BLaER1 treated with 17β-estradiol and CSF1 and Interleukin-3, amounts not matched to agents 10 nM and 100 nM (cell line): ENCODE results near the gene RBBP7.
A peak's percentile ranks its signal among the peaks of the same experiment; 100 is the strongest.

Source experiments
- H3K27ac ChIP-seq, 11 experiments: shearing (Covaris generic); formaldehyde crosslinking; 2 replicates each; pipeline ENCODE4 v1.8.1; 2022
- H3K27me3 ChIP-seq, 11 experiments: shearing (Covaris generic); formaldehyde crosslinking; 2 replicates each; pipeline ENCODE4 v1.8.1; 2022
- H3K36me3 ChIP-seq, 11 experiments: shearing (Covaris generic); formaldehyde crosslinking; 2 replicates each; pipeline ENCODE4 v1.8.1; 2022
- H3K4me1 ChIP-seq, 10 experiments: shearing (Covaris generic); formaldehyde crosslinking; 2 replicates each; pipeline ENCODE4 v1.8.1; 2022
- H3K4me2 ChIP-seq, 11 experiments: shearing (Covaris generic); formaldehyde crosslinking; 2 replicates each; pipeline ENCODE4 v1.8.1; 2022
- H3K4me3 ChIP-seq, 10 experiments: shearing (Covaris generic); formaldehyde crosslinking; 2 replicates each; pipeline ENCODE4 v1.8.1; 2022
- H3K9ac ChIP-seq, 11 experiments: shearing (Covaris generic); formaldehyde crosslinking; 2 replicates each; pipeline ENCODE4 v1.8.1; 2022
- H3K9me3 ChIP-seq, 11 experiments: shearing (Covaris generic); formaldehyde crosslinking; replicated peaks in 1 of 11; 2 replicates each; pipeline ENCODE4 v1.8.1; 2022
- H4K20me1 ChIP-seq, 11 experiments: shearing (Covaris generic); formaldehyde crosslinking; 2 replicates each; pipeline ENCODE4 v1.8.1; 2022
- Cebpa-rat ChIP-seq, 11 experiments: shearing (Covaris generic); IDR thresholded peaks; 2 replicates each; pipeline ENCODE4 v1.8.1; 2022

Gene RBBP7

GRCh38 chrX:16842684-16843083, 27.5 kb downstream of the RBBP7 start:
- H3K4me2 ChIP-seq: no peak overlapping the region

GRCh38 chrX:16839852-16840460, 30.2 kb downstream of the RBBP7 start:
- Histone ChIP-seq H3K36me3 (peaks cover 68 to 100% (median 92%) of the 10 kb centered on the region in 11 experiments), H3K27me3 (no peaks in the 10 kb centered on the region), H3K9ac (no peak overlapping the region), H4K20me1 (peaks cover 0 to 37% (median 11%) of the 10 kb centered on the region in 11 experiments; a peak in 10 of 22 replicates), H3K4me2 (no peak overlapping the region), H3K4me3 (no peak overlapping the region), H3K4me1 (peaks cover 0 to 5% (median 0%) of the 10 kb centered on the region in 10 experiments; a peak in 1 of 20 replicates), H3K27ac (no peak overlapping the region), H3K9me3 (no peaks in the 10 kb centered on the region)
- TF ChIP-seq Cebpa-rat (IDR thresholded peaks at IDR 0.05): no peak

More at GRCh38 chrX:16842684-16843083, 27.5 kb downstream of the RBBP7 start:
- peaks cover 0 to 46% (median 12%) of the 10 kb centered on the region in 11 experiments; a peak in 11 of 22 replicates for H4K20me1 ChIP-seq
- H3K4me1 ChIP-seq: no peaks in the 10 kb centered on the region
- no peak overlapping the region for H3K27ac ChIP-seq
- H3K9me3 ChIP-seq: no peaks in the 10 kb centered on the region
- no peak for TF ChIP-seq Cebpa-rat (IDR thresholded peaks at IDR 0.05)
- H3K36me3 ChIP-seq: peaks cover 70 to 100% (median 96%) of the 10 kb centered on the region in 11 experiments
- no peaks in the 10 kb centered on the region for H3K27me3 ChIP-seq
- H3K4me3 ChIP-seq: no peak overlapping the region
- H3K9ac ChIP-seq: no peak overlapping the region

DNA sequence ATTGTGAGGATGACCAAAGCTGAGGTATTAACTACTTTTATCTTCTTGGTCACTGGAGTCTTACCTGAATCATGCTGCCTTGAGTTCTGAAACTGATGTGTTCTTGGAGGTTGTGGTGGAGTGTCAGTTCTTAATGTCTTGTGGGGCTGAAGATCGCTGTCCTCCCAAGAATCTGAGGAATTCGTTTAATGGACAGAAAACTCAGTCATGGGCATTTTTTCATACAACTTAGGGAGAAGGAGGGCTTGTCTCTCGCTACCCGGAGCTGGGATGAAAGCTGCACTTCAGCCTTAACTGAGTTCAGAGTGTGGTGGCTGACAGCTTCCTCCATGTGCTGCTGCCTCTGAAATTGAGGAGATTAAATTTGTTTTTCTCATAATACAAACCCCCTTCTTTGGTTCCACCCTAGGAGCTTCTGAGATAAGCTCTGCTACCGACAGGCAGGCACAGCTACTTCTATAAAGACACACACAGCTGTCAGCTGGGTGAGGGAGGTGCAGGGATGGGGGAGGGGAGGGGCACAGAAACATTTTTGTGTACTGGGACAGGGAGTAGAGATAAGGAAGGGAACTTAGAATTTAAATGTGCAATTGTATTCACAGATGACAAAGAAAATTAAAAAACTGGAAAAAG, 30.8 kb downstream of the RBBP7 start:
- Histone ChIP-seq H3K9me3 (no peaks in the 10 kb centered on the region), H3K27ac (no peak overlapping the region), H3K36me3 (peaks cover 67 to 100% (median 92%) of the 10 kb centered on the region in 11 experiments), H3K4me2 (no peak overlapping the region), H3K9ac (no peak overlapping the region), H3K4me3 (no peak overlapping the region), H3K4me1 (peaks cover 0 to 5% (median 0%) of the 10 kb centered on the region in 10 experiments; a peak in 1 of 20 replicates), H4K20me1 (peaks cover 0 to 37% (median 11%) of the 10 kb centered on the region in 11 experiments; a peak in 9 of 22 replicates), H3K27me3 (no peaks in the 10 kb centered on the region)
- no peak for TF ChIP-seq Cebpa-rat (IDR thresholded peaks at IDR 0.05)

- Histone ChIP-seq H3K9ac (no peak overlapping the region), H3K4me3 (no peak overlapping the region), H4K20me1 (peaks cover 0 to 32% (median 6%) of the 10 kb centered on the region in 11 experiments; a peak in 9 of 22 replicates), H3K9me3 (no peaks in the 10 kb centered on the region), H3K4me2 (no peak overlapping the region), H3K27me3 (no peaks in the 10 kb centered on the region), H3K36me3 (peaks cover 67 to 100% (median 93%) of the 10 kb centered on the region in 11 experiments), H3K4me1 (peaks cover 0 to 5% (median 0%) of the 10 kb centered on the region in 10 experiments; a peak in 1 of 20 replicates), H3K27ac (no peak overlapping the region)
- no peak for TF ChIP-seq Cebpa-rat (IDR thresholded peaks at IDR 0.05)
Measured at GRCh38 chrX:16838202-16839066, 31.7 kb downstream of the RBBP7 start.

DNA sequence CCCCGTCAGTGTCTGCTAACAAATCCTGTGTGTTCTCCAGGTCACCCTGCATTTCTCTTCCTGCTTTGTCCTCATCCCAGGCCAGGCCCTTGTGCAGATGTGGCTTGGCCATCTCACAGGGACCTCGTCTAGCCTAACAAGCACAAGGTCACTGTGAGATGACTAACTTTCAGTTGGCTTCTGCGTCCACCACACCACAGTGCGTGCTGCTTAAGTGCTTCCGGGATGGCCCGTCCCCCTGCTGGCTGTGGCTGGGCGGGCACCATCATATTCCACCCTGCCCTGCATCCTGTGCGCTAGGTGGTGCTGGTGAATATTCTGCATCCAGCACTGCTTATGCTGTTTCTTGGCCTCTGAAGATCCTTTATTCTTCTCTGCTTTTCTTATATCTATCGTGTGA, 33.8 kb downstream of the RBBP7 start:
- no peak for TF ChIP-seq Cebpa-rat (IDR thresholded peaks at IDR 0.05)
- H4K20me1 ChIP-seq: peaks cover 0 to 40% (median 13%) of the 10 kb centered on the region in 11 experiments; a peak in 12 of 22 replicates
- H3K4me3 ChIP-seq: no peak overlapping the region
- no peaks in the 10 kb centered on the region for H3K27me3 ChIP-seq
- H3K4me2 ChIP-seq: peak overlapping the region in 1 of 11 experiments; percentile 9; a peak in 1 of 22 replicates
- peaks cover 65 to 100% (median 92%) of the 10 kb centered on the region in 11 experiments for H3K36me3 ChIP-seq
- H3K9ac ChIP-seq: no peak overlapping the region; a peak in 1 of 22 replicates
- H3K4me1 ChIP-seq: peaks cover 0 to 5% (median 0%) of the 10 kb centered on the region in 10 experiments; a peak in 1 of 20 replicates
- no peaks in the 10 kb centered on the region for H3K9me3 ChIP-seq
- H3K27ac ChIP-seq: peak overlapping the region in 3 of 11 experiments; percentile 3 to 29 (median 15); a peak in 2 of 22 replicates

- Histone ChIP-seq H3K4me2 (no peak overlapping the region), H4K20me1 (peaks cover 0 to 40% (median 10%) of the 10 kb centered on the region in 11 experiments; a peak in 12 of 22 replicates), H3K27ac (no peak overlapping the region), H3K27me3 (no peaks in the 10 kb centered on the region; a peak in 1 of 22 replicates), H3K4me1 (peaks cover 0 to 5% (median 0%) of the 10 kb centered on the region in 10 experiments; a peak in 1 of 20 replicates), H3K9me3 (no peaks in the 10 kb centered on the region), H3K9ac (no peak overlapping the region), H3K4me3 (no peak overlapping the region), H3K36me3 (peaks cover 56 to 96% (median 84%) of the 10 kb centered on the region in 11 experiments)
- TF ChIP-seq Cebpa-rat (IDR thresholded peaks at IDR 0.05): no peak
Measured at GRCh38 chrX:16834806-16835205, 35.4 kb downstream of the RBBP7 start.

DNA sequence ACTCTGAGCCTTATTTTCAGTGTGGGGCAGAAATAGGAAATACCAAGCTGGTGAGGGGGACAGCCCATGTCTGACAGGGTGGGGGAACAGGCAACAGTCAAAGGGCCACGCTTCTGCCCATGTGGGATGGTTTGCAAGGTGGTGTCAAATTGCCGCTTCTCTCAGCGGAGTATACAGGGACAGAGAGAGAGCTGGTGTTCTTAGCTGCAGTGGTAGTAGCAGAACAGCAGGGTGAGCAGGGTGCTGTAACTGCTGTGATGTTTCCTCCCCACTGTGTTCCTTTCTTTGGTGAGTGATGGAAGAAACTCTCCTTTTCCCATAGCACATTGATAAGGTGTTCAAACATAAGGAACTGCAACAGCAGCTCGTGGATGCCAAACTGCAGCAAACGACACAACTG, 37.9 kb downstream of the RBBP7 start:
- H3K36me3 ChIP-seq: peaks cover 52 to 93% (median 76%) of the 10 kb centered on the region in 11 experiments

DNA sequence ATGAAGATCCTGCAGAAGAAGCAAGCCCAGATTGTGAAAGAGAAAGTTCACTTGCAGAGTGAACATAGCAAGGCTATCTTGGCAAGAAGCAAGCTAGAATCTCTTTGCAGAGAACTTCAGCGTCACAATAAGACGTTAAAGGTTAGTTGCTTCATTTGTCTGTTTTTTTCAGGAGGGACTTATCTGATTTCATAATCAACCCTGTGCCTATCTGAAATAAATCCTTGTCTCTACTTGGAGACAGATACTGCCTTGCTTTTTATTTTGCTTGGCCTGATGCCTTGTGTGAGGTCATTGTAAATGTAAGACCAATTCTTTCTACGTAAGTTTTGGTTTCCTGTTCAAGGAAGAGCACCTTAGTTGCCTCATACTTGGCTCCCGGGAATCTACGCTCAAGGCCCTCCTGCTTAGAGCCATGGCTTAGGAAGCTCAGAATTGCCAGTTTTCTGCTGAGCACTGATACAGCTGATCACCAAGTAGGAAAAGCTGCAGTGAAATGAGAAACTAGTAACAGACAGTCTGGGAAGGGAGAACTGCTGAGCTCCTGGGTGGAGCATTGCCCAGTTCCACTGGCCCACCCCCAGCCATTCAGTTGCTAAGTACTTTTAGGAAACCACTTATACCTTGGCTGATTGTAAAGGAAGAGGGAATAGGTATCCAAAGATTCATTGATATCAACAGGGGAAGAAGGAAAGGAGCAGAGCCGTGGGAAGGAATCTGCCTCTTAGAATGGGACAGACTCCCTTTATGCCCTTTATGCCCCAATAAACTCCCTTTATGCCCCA, 41.8 kb downstream of the RBBP7 start:
- no peak for TF ChIP-seq Cebpa-rat (IDR thresholded peaks at IDR 0.05)
- Histone ChIP-seq H3K4me1 (no peaks in the 10 kb centered on the region), H3K4me2 (no peak overlapping the region), H4K20me1 (peaks cover 0 to 23% (median 4%) of the 10 kb centered on the region in 11 experiments; a peak in 9 of 22 replicates), H3K27me3 (no peaks in the 10 kb centered on the region; a peak in 1 of 22 replicates), H3K4me3 (no peak overlapping the region), H3K9ac (no peak overlapping the region; a peak in 1 of 22 replicates), H3K36me3 (peaks cover 40 to 83% (median 63%) of the 10 kb centered on the region in 11 experiments; a peak in 21 of 22 replicates), H3K27ac (no peak overlapping the region), H3K9me3 (no peaks in the 10 kb centered on the region)

More for the DNA sequence above, 37.9 kb downstream of the RBBP7 start:
- Histone ChIP-seq H3K4me1 (peaks cover 0 to 5% (median 0%) of the 10 kb centered on the region in 10 experiments; a peak in 1 of 20 replicates), H4K20me1 (peaks cover 0 to 48% (median 8%) of the 10 kb centered on the region in 11 experiments; a peak in 10 of 22 replicates), H3K4me3 (no peak overlapping the region), H3K4me2 (no peak overlapping the region), H3K9me3 (no peaks in the 10 kb centered on the region), H3K9ac (no peak overlapping the region), H3K27ac (no peak overlapping the region), H3K27me3 (no peaks in the 10 kb centered on the region; a peak in 1 of 22 replicates)
- no peak for TF ChIP-seq Cebpa-rat (IDR thresholded peaks at IDR 0.05)
